ENCODE measurements around the gene WWOX.

DNA sequence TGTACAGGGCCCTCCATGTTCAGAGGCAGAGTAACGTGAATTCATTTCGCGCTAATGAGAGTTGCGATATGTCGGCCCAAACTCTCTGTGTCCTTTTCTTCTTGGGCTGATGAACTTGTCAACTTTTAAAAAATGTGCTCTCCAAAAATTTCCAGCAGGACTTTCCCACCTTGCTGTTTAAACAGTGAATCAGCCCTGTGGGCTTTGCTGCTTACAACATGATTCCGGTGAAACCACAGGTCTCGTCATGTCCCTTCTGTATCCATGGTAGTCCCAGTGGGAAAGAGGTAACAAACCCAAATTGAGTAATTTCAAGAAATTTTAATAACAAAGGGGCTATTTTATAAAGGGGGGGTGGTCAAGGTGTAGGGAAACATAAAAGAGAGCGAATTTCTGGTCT is 888.2 kb downstream of the WWOX start:
- no peak for TF ChIP-seq CTCF (IDR thresholded peaks at IDR 0.05)
- no peak for TF ChIP-seq POLR2A (IDR thresholded peaks at IDR 0.05)
